HG03175 (cell line): Measurements from ENCODE around the gene BEND4.
"Not testable (repeated sequence)": the region's sequence is repeated elsewhere in the genome, so short reads cannot be mapped to it uniquely, and the experiment has no call there.

ENCODE experiments used
- ATAC-seq: cut with Tn5 transposase; IDR thresholded peaks from one replicate; pipeline ENCODE4 v1.9.1; 2021; ENCODE audit warnings: mild to moderate bottlenecking, moderate library complexity; ENCODE audit not compliant: unreplicated experiment

BEND4 gene

GRCh38 chr4:42152507-42153504 lies at the start of gene BEND4:
TSS of gene BEND4 (minus strand) at chr4:42152655. CDS start at chr4:42152143, 512 bp downstream.
- ATAC-seq, result peak; percentile 11

DNA sequence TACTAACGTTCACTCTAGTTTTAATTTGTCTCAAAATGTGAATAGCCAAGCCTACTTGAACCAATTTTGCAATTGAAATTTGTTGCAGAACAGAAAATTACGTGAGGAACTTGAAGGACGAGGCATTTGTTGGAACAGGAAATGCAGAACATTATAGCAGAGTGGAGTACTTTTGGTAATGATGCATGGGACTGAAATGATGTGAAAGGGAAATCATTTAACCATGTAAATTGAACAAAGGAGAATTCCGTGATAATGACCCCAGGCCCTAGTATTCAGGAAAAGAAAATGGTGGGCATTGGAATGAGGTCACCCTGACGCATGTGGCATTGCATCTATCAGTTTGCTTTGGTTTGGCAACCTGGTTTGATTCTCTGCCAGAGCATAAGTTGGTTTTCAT lies 44.9 kb upstream of the BEND4 start:
- no peak for ATAC-seq

- no peak for ATAC-seq
Observed at GRCh38 chr4:42172921-42173320, 20.5 kb upstream of the BEND4 start.

- ATAC-seq, result no peak
Observed at GRCh38 chr4:42172128-42172790, 19.8 kb upstream of the BEND4 start.

DNA sequence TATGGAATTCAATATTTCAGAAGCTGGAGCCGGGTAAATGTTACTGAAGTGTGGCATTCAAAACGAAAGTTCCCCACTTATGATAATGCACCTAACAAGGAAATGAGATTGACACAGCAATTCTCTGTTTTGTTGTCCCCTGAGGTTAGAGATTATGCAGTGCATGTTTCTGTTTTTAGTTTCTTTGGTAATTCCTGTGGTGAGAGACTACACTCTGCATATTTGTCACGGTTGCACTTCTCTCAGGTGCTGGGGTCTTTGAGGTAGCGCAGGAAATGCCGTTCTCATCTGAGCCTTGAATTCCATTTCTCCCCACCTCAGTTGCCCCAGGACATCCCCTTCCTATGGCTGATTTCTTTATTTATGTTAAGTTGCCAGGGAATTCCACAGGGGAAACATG lies 15.3 kb upstream of the BEND4 start:
- ATAC-seq, result peak; percentile 100

GRCh38 chr4:42166186-42166585 lies 13.7 kb upstream of the BEND4 start:
- ATAC-seq, result not testable (repeated sequence)

GRCh38 chr4:42159271-42160001 lies 7.0 kb upstream of the BEND4 start:
- no peak for ATAC-seq

DNA sequence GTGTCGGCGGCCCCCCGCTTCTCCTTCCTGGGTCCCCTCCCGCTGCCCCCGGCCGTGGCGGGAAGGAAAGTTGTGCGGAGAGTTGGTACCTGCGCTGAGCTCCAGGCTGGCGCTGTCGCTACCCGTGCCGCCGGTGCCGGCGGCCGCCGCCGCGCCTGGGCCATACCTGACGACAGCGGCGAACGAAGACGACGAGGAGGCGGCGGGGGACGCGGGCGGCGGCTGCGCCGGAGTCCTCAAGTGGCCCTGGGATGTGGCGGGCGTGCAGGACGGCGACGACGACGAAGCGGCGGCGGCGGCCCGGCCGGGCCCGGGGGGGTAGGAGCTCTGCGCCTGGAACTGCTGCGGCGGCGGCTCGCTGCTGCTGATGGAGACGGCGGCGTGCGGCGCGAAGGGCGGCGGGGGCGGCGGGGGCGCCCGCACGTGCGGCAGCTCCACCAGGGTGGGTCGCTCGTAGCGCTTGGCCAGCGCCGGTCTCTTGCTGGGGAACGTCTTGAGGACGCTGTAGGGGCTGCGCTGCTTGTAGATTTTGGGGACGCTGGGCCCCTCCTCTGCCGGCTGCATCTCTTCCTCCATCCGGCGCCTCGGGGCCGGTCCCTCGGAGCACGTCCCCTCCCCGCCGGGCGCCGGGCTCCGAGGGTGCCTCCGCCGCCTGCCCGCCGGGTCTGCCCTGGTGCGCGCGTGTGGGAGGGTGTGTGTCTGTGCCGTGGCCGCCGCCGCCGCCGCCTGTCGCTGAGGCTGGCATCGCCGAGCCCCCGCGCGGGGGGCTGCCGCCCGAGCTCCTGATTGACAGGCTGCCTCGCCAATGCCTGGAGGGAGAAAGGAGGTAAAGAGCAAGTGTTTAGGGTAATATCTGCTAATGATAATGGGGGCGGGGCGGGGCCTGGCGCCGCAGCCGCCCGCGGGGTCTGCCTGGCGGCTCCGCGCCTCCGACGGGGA lies 618 bp downstream of the BEND4 start:
- peak; percentile 61 for ATAC-seq

DNA sequence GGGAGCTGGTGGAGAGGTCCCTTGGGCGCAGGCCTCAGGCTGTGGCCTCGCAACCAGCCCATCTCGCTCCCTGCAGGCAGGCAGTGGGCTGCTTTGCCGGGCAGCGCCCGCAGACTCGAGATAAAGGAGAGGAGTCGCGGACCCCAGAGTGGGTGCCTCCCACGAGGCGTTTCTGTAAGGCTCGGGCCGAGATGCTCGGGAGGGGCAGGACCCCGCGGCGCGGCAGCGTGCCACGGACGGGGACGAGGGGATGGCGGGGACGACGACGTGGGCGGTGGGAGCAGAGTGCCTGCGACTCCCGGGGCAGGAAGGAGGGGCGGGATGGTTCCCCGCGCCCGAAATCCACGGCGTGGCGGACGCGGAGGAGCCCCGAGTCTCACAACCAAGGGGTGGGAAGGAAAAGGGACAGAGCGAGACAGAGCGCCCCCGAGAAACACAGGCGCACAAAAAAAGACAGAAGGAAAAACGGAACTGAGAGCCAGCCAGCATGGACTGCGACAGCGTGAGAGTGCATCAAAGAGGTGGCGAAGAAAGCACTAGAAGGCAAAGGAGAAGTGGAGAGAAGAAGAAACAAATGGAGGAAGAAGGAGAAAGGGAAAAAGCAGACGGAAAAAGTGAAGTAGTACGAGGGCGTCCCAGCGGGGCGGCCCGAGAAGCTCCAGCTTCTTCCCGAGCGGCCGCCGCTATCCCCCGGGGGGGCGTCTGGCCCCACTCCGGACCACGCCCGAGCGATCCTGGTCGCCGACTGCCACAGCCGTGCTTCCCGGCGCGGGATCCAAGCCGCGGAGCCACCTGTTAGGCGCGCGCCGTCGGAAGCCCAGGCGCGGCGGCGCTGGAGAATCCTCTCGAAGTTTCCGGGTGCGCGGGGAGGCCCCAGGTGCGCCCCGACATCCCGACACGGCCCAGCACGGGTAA lies 1.5 kb downstream of the BEND4 start:
- peak; percentile 45 for ATAC-seq

- ATAC-seq, result peak; percentile 34
Observed at GRCh38 chr4:42149004-42149403, 3.5 kb downstream of the BEND4 start.

DNA sequence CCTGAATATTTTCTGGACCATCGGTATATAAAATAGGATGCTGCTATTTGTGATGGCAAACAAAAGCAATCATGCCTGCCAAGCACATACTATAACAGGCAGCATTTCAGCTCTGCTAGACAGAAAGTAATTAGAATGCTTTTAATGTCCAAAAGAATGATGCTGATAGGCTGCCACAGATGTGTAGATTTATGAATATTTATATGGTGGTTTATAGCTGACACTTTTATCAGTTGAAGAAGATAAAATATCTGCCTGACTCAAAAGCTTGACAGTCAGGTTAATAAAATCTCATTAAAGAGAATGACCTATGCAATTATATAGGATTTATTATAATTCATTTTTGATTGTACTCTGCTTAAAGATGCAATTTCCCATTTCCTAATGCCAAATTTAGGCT lies 4.0 kb downstream of the BEND4 start:
- ATAC-seq, result no peak

GRCh38 chr4:42144028-42144427 lies 8.4 kb downstream of the BEND4 start:
- ATAC-seq, result no peak

- no peak for ATAC-seq
Observed at GRCh38 chr4:42142591-42142990, 9.9 kb downstream of the BEND4 start.

DNA sequence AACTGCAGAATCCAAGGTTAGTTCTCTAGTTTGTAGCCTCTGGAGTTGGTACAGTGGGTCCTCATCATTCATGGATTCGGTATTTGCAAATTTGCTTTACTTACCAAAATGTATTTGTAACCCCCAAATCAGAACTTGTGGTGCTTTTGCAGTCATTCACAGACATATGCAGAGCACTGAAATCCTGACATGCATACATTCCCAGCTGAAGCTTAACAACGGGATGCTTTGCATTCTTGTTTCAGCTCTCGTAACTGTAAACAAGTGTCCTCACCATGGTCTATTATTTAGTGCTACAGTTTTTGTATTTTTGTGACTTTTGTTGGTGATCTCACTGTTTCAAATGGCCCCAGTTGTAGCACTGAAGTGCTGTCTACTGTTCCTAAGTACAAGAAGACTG lies 16.1 kb downstream of the BEND4 start:
- ATAC-seq, result no peak

DNA sequence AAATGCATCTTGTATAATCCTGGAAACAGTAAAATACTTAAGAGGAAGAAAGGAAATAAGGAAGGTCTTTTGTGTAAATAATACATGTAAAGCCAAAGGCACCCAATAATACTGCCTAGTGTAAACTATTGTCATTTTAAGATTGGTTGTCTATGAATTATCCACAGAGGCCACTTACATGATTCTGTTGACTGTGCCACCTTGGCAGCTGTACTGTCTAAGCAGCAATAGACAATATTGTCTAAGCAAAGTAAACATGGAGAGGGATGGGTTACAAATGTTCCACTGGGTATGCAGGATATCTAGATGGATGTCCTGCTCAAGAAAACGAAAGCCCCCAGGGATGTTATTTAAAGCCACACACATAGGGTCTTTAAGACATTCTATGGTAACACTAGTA lies 19.4 kb downstream of the BEND4 start:
- no peak for ATAC-seq

DNA sequence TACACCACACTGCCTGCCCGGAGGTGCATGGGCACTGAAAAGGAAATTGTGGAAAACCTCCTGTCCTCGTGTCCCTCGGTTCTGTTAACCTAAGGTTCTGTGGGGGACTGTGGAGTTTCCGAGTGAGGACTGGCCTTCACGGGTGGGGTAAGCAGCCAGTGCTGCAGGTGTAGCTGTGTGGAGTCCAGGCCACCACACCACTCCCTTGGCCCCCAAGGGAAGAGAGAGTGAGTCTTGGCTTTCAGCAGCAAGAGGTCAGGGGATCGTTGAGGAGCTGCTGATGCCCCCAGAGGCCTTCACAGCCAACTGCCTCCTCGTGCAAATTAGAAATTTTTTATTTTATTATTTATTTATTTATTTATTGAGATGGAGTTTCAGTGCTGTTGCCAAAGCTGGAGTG lies 20.4 kb downstream of the BEND4 start:
- ATAC-seq, result no peak

DNA sequence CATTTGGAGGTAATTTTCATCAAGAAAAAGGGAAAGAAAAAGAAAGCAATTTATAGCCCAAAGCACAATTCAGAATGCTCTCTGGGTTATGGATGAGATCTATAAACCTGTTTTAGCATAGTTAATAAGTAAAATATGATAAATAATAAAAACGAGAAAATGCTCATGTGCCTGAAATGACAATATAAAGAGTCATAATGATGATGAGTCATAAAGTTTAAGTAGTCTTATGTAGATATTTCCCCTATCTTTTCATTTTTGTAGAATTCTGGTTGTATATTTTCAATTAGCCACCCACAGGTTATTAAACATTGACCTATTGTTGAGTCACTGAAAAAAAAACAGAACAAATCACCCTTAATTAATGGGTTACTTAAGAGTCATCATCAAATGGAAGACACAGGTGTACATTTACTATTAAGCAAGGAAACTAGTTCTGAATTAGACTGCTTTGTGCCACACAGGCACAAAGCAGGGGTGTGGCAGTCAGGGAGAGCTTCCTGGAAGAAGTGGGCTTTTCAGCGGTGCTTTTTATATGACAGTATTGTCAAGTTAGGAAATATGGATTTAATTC lies 29.3 kb downstream of the BEND4 start:
- no peak for ATAC-seq

DNA sequence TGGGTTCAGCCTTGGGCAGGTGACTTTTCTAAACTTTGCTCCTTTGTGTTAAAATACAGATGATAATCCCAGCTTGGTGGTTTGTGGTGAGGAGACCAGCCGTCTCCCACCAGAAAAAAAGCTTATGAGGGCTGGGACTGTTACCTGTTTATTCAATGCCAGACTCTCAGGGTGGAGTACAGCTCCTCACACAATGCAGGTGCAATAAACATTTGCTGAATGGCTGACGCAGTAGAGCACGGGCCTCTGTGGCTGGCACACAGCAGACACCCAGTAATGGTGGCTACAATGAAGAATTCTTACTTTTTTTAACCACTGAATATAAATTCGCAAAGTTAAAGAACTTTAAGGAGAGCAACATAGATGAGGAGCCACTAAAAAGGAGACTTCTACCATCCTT lies 30.2 kb downstream of the BEND4 start:
- ATAC-seq, result no peak

DNA sequence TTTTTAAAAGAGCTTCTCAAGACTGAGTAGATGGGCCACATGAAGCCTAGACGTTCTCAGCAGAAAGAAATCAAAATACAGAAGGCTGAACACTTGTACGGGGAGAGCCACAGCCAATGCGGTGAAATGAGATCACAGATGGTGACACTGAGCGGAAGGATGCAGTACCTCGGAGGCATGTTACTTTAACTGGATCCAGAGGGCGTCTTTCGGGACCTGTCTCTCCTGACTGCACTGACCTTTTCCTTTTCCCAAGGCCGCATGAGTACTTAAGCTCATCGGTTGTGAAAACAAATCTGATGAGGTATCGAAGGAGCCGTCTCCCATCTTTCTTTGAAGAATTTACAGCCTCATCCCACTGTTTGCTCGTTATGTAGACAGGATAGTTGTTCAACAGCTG lies 32.6 kb downstream of the BEND4 start:
- no peak for ATAC-seq
